Lower lobe of right lung (tissue), 2 donors: Measurements from ENCODE around the gene HMG20B. TPM values are rescaled to one million over a fixed set of nuclear protein-coding genes. Genes with fewer than 3 reads are reported as not detected.

Experiments used
- ATAC-seq, 2 donors: fragments of 200-7000 bp; cut with Tn5 transposase; one replicate each; pipeline ENCODE4 v1.9.1; 2020 to 2022; ENCODE audit warnings: mild to moderate bottlenecking in 2 of 2, moderate library complexity in 2 of 2
- DNase-seq: peaks from one replicate; pipeline ENCODE4 v3.0.0-alpha.2; 2020
- H3K27ac ChIP-seq: fragments of 200-600 bp; one replicate; pipeline ENCODE4 v1.8.0; 2022
- H3K27me3 ChIP-seq: fragments of 200-600 bp; one replicate; pipeline ENCODE4 v1.8.0; 2022; ENCODE audit warnings: low read depth
- H3K36me3 ChIP-seq: fragments of 200-600 bp; one replicate; pipeline ENCODE4 v1.8.0; 2022; ENCODE audit warnings: mild to moderate bottlenecking
- H3K4me1 ChIP-seq: fragments of 200-600 bp; one replicate; pipeline ENCODE4 v1.8.0; 2022
- H3K4me3 ChIP-seq: fragments of 200-600 bp; one replicate; pipeline ENCODE4 v1.8.0; 2022; ENCODE audit warnings: mild to moderate bottlenecking
- H3K9me3 ChIP-seq: fragments of 200-600 bp; one replicate; pipeline ENCODE4 v1.8.0; 2022
- CTCF ChIP-seq: fragments of 200-600 bp; IDR thresholded peaks from one replicate; pipeline ENCODE4 v1.8.0; 2022; ENCODE audit warnings: antibody characterized with exemption, mild to moderate bottlenecking
- intact Hi-C: fragments of 100-400 bp; cut with DNase I; formaldehyde crosslinking; loops from one replicate; pipeline ENCODE4 v1.11.0; 2022
- total RNA-seq: library from RNA; stranded (reverse); fragmentation: NEBNext Ultra II Directional; extraction: Animal tissue kit (Norgen Biotek cat#: 25700); gene quantifications from one replicate; pipeline ENCODE4 v1.2.1, GENCODE V29; 2021
- donor health status: DM: no; HTN: yes; CAD: no; lungs with severe emphysema.

HMG20B gene
- total RNA-seq, 1 donor from 2014 or later = 60.9 TPM

- Histone ChIP-seq H3K9me3 (no peaks in the 10 kb centered on the region), H3K27ac (peak overlapping the region; percentile 79), H3K27me3 (peaks cover 15% of the 10 kb centered on the region), H3K4me1 (peaks cover 43% of the 10 kb centered on the region), H3K36me3 (peaks cover 34% of the 10 kb centered on the region), H3K4me3 (no peak overlapping the region)
- ATAC-seq (no peak), DNase-seq (peak; percentile 51)
- intact Hi-C loops = no loop called here
- TF ChIP-seq CTCF = no peak
Observed at GRCh38 chr19:3608750-3609322, 36.1 kb downstream of the HMG20B start.

- peak overlapping the region; percentile 11 for H3K27ac ChIP-seq
- TF ChIP-seq CTCF = no peak
- H3K4me1 ChIP-seq = peaks cover 35% of the 10 kb centered on the region
- peaks cover 35% of the 10 kb centered on the region for H3K36me3 ChIP-seq
- no peak overlapping the region for H3K4me3 ChIP-seq
- ATAC-seq (no peak), DNase-seq (no peak)
- intact Hi-C loops = no loop called here
- H3K27me3 ChIP-seq = peaks cover 10% of the 10 kb centered on the region
- H3K9me3 ChIP-seq = no peaks in the 10 kb centered on the region
Observed at GRCh38 chr19:3609779-3610719, 37.3 kb downstream of the HMG20B start.

GRCh38 chr19:3610745-3611717 is 38.3 kb downstream of the HMG20B start:
- no peak for TF ChIP-seq CTCF
- no peaks in the 10 kb centered on the region for H3K9me3 ChIP-seq
- H3K27me3 ChIP-seq = peaks cover 10% of the 10 kb centered on the region
- no peak overlapping the region for H3K4me3 ChIP-seq
- peaks cover 31% of the 10 kb centered on the region for H3K4me1 ChIP-seq
- ATAC-seq = no peak
- H3K36me3 ChIP-seq = peaks cover 35% of the 10 kb centered on the region
- DNase-seq = no peak
- H3K27ac ChIP-seq = no peak overlapping the region
- intact Hi-C loops = no loop called here

- peaks cover 23% of the 10 kb centered on the region for H3K4me1 ChIP-seq
- H3K9me3 ChIP-seq = no peaks in the 10 kb centered on the region
- H3K36me3 ChIP-seq = peaks cover 41% of the 10 kb centered on the region
- peaks cover 6% of the 10 kb centered on the region for H3K27me3 ChIP-seq
- intact Hi-C loops = no loop called here
- ATAC-seq (no peak), DNase-seq (peak; percentile 44)
- TF ChIP-seq CTCF = no peak
- H3K27ac ChIP-seq = no peak overlapping the region
- no peak overlapping the region for H3K4me3 ChIP-seq
Observed at GRCh38 chr19:3611841-3612240, 39.1 kb downstream of the HMG20B start.

DNA sequence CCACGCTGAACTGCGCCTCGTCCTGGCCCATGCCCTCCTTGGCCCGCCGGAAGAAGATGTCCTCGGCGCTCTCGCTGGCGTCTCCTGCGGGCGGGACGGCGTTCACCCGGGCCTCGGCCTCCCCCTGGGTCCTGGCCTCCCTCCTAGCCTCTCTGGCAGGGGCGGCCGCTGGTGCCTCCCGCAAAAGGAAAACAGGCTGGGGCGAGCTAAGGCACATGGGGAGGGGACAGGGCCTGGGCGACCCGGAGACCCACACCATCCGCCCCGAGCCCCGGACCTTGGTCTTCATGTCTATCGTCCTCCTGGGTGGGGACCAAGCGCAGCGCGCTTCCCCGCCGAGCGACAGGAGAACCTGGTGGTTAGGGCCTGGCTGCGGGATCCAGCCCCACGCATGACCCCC is 39.6 kb downstream of the HMG20B start:
- Histone ChIP-seq H3K27me3 (peaks cover 1% of the 10 kb centered on the region), H3K4me3 (no peak overlapping the region), H3K9me3 (no peaks in the 10 kb centered on the region), H3K36me3 (peaks cover 46% of the 10 kb centered on the region), H3K27ac (no peak overlapping the region), H3K4me1 (peaks cover 18% of the 10 kb centered on the region)
- intact Hi-C loops = no loop called here
- ATAC-seq (no peak), DNase-seq (peak; percentile 45)
- no peak for TF ChIP-seq CTCF
